Choroid plexus epithelial cell (primary cell): Measurements from ENCODE around the gene UBQLN4.

ENCODE experiments used
- DNase-seq: peaks from one replicate; pipeline ENCODE4 v3.0.0-alpha.2; 2010; ENCODE audit warnings: low read depth
- H3K4me3 ChIP-seq: 2 replicates; pipeline ENCODE4 v1.5.1; 2011; ENCODE audit warnings: low read depth, mild to moderate bottlenecking, control low read depth, low read length, moderate library complexity
- TF ChIP-seq, protein P1 (sequence below): conservative IDR thresholded peaks from 2 replicates; pipeline ENCODE4 v1.5.1; 2011; ENCODE audit warnings: low read depth, mild to moderate bottlenecking, control low read depth, inconsistent platforms, low read length, moderate library complexity

UBQLN4 gene

DNA sequence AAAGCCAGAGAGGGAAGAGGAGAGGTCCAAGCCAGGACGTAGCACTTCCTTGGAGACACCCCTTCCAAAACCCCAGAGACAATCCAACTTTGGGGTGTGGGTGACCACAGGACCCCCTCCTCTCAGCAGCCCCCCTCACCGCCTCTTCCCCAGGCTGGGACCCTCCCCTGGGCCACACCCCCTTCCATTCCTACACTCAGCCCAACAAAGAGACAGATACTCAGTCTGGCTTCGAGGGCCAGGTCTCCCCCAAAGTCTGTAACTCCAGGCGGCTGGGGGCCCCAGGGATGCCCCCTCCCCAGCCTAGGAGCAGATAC is 27.2 kb upstream of the UBQLN4 start:
- peak overlapping the region; percentile 80 for H3K4me3 ChIP-seq
- TF ChIP-seq, protein P1, sequence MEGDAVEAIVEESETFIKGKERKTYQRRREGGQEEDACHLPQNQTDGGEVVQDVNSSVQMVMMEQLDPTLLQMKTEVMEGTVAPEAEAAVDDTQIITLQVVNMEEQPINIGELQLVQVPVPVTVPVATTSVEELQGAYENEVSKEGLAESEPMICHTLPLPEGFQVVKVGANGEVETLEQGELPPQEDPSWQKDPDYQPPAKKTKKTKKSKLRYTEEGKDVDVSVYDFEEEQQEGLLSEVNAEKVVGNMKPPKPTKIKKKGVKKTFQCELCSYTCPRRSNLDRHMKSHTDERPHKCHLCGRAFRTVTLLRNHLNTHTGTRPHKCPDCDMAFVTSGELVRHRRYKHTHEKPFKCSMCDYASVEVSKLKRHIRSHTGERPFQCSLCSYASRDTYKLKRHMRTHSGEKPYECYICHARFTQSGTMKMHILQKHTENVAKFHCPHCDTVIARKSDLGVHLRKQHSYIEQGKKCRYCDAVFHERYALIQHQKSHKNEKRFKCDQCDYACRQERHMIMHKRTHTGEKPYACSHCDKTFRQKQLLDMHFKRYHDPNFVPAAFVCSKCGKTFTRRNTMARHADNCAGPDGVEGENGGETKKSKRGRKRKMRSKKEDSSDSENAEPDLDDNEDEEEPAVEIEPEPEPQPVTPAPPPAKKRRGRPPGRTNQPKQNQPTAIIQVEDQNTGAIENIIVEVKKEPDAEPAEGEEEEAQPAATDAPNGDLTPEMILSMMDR = no peak
- no peak for DNase-seq

DNA sequence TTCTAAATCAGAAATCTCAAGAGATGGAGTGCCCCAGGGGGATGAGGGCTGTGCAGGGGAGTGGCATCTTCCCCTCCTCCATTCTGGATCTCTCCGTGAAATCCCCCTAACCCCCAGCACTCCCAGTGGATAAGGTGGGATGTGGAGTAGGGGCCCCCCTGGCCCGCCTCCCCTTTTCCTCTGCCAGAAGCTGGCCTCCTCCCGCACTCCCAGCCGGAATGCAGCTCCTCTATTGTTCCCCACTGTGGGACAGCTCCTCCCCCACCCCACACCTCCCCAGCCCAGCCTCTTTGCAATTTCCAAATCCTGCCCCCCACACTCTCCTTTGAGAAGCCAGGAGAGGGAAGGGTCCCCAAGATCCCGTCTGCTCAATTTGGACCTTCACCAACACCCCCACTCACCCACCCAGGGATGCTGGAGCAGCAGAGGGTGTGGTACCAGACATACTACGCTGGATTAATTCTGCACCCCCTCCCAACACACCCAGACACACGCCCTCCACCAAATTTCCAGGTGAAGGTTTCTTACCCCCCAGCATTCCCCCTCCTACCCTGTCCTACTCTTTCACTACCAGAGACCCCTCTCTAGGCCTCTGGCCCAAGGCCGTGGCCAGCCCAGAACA is 26.8 kb upstream of the UBQLN4 start:
- H3K4me3 ChIP-seq = peak overlapping the region; percentile 80
- TF ChIP-seq, protein P1 = no peak
- no peak for DNase-seq

DNA sequence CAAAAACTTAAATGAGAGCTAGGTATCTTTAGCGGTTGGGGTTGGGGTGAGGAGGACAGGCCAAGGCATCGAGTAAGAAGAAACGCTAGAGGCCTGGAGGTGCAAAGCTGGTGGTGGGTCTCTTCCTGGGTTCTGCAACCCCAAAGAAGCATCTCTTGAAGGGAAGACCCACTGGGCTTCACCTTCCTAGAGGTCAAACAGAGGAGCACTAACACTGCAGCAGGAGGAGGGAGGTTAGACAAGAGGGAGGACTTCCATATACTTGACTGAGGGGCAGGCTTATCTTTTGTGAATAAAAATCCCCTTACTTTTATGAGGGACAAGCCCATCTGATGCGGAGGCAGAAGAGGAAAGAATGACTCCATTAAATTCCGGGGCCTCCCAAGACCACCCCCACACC is 26.2 kb upstream of the UBQLN4 start:
- TF ChIP-seq, protein P1 = no peak
- H3K4me3 ChIP-seq = no peak overlapping the region
- no peak for DNase-seq

DNA sequence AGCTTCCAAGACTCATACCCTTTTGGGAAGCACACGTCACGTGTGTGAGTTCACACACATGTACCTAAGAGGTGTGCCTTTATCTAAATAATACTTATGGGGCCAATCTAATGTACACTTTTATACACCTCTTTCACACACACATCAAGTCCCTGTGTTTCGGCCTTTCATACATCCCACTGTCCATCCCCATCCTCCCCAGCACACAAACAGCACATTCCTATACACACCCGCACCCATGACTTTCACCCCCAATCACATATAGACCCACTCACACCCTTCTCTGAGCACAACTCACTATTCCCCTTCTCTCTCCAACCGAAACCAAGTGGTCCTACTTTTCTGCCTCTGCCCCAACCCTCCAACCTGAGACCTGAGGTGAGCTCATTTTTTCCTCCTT is 25.1 kb upstream of the UBQLN4 start:
- no peak for DNase-seq
- TF ChIP-seq, protein P1 = no peak
- no peak overlapping the region for H3K4me3 ChIP-seq

DNA sequence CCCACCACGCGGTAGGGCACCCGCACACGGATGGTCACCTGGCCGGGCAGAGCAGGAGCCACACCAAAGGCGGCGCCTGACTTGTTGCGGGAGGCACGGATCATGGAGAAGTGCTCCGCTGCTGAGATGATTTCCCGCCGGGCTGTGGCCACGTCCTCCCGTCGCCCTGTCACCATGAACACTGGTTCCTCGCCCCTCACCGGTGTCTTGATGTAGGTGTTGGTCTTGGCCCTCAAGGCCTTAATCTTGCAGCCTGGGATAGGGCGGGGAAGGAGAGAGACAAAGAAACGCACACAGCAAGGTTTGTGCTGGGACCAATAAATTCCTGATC is 23.8 kb upstream of the UBQLN4 start:
- no peak overlapping the region for H3K4me3 ChIP-seq
- no peak for DNase-seq
- TF ChIP-seq, protein P1 = no peak

DNA sequence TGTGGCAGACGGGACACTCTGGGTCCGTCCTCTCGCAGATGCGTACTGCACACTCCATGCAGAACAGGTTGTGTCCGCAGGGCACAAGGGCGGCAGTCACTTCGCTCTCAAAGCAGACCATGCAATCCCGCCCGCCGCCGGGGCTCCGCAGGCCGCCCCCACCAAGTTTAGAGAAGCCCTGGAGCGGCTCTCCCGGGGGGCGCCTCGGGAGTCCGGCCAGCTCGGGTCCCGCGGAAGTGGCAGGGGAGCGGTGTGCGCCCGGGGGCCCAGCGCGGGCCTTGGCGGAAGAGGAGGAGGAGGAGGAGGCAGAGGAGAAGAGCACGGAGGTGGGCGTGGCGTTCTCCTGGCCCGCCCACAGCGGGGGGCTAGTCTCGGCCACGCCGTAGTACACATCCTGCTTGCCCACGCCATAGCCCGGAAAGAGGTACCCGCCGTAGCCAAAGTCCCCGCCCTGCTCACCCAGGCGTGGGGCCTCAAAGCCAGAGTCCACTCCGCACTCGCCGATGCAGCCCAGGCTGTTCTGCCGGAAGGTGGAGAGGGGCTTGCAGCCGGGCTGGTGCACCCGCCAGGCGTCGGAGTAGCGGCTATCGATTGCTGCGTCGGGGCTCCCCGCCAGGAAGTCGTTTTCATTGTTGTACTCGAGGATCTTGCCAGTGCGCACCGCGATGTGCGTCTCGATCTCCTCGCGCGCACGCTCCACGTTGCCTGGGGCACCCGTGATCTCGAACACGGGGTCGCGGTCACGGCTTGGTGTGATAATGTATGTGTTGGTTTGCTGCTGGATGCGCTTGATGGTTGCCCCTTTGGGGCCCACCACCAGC is 23.2 kb upstream of the UBQLN4 start:
- TF ChIP-seq, protein P1 = no peak
- DNase-seq = no peak
- no peak overlapping the region for H3K4me3 ChIP-seq

DNA sequence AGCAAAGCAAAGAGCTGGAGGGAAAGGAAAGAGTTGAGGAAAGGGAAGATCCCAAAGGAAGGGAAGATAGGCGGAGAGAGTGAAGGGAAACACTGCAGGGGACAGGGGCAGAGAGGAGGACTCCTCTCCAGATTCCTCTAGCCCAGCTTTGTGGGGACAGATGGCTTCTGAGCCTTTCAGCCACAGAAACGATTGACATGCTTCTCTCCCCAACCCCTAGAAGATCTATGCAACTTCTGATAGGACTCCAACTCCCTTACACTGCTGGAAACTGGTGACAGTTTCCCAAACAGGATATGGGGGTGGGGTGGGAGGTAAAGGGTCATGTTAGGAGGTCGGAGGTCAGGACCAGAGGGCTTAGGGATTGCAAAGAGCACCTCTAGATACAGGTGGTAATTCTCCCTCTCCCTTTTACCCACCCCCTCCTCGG is 22.2 kb upstream of the UBQLN4 start:
- no peak for DNase-seq
- no peak overlapping the region for H3K4me3 ChIP-seq
- TF ChIP-seq, protein P1 = no peak
